Left ventricle myocardium inferior (tissue), 1 donor: ENCODE measurements around the gene NR3C2. TPM values are rescaled to one million over a fixed set of nuclear protein-coding genes. Genes with fewer than 3 reads are reported as not detected.
"Not testable (repeated sequence)": the region's sequence is repeated elsewhere in the genome, so short reads cannot be mapped to it uniquely, and the experiment has no call there.

Experiments
- DNase-seq: peaks from one replicate; pipeline ENCODE4 v3.0.0-alpha.2; 2020
- H3K27ac ChIP-seq: fragments of 200-600 bp; replicated peaks from 2 replicates; pipeline ENCODE4 v1.8.0; 2021
- H3K27me3 ChIP-seq: fragments of 200-600 bp; 2 replicates; pipeline ENCODE4 v1.8.0; 2021; ENCODE audit warnings: low read depth
- H3K36me3 ChIP-seq: fragments of 200-600 bp; 2 replicates; pipeline ENCODE4 v1.8.0; 2021
- H3K4me1 ChIP-seq: fragments of 200-600 bp; 2 replicates; pipeline ENCODE4 v1.8.0; 2021
- H3K4me3 ChIP-seq: fragments of 200-600 bp; 2 replicates; pipeline ENCODE4 v1.8.0; 2021; ENCODE audit warnings: mild to moderate bottlenecking, moderate library complexity
- H3K9me3 ChIP-seq: fragments of 200-600 bp; replicated peaks from 2 replicates; pipeline ENCODE4 v1.8.0; 2021
- intact Hi-C: fragments of 100-400 bp; cut with micrococcal nuclease; formaldehyde crosslinking; loops from one replicate; pipeline ENCODE4 v1.11.0; 2022
- total RNA-seq: library from RNA; stranded (reverse); fragmentation: NEBNext Ultra II Directional; extraction: Animal tissue kit (Norgen Biotek cat#: 25700); gene quantifications from one replicate; pipeline ENCODE4 v1.2.1, GENCODE V29; 2021
- TF ChIP-seq, protein P1 (sequence below): fragments of 200-600 bp; IDR thresholded peaks from 2 replicates; pipeline ENCODE4 v1.8.0; 2021; ENCODE audit warnings: antibody characterized with exemption, mild to moderate bottlenecking, borderline replicate concordance
- donor health status: DM: no; HTN: yes; CAD: no; lungs with severe emphysema.

NR3C2 gene
- total RNA-seq, 1 donor from 2014 or later: 23.9 TPM

DNA sequence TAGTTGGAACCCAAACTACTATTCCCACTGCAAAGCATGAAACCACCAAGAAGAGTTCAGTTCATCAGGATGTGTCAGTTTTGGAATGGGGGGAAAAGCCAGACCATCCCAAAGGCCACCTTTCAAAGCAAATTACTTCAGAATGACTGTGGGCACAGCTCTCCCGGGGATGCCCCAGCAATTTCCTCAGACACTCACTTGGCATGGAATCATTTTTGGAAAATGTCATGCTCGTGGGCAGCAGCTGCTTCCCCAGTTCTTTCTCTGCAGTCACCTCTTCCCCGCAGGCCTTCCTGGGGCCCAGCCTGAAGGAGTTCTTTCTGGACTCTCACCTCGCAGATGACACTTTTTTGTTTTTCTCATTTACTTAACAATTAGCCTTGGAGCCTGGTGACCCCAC is 350.3 kb downstream of the NR3C2 start:
- Histone ChIP-seq H3K9me3 (peaks cover 3% of the 10 kb centered on the region), H3K4me3 (no peak overlapping the region), H3K27me3 (no peaks in the 10 kb centered on the region), H3K4me1 (peaks cover 49% of the 10 kb centered on the region), H3K36me3 (peaks cover 3% of the 10 kb centered on the region), H3K27ac (peak overlapping the region; percentile 8)
- DNase-seq: no peak
- TF ChIP-seq, protein P1, sequence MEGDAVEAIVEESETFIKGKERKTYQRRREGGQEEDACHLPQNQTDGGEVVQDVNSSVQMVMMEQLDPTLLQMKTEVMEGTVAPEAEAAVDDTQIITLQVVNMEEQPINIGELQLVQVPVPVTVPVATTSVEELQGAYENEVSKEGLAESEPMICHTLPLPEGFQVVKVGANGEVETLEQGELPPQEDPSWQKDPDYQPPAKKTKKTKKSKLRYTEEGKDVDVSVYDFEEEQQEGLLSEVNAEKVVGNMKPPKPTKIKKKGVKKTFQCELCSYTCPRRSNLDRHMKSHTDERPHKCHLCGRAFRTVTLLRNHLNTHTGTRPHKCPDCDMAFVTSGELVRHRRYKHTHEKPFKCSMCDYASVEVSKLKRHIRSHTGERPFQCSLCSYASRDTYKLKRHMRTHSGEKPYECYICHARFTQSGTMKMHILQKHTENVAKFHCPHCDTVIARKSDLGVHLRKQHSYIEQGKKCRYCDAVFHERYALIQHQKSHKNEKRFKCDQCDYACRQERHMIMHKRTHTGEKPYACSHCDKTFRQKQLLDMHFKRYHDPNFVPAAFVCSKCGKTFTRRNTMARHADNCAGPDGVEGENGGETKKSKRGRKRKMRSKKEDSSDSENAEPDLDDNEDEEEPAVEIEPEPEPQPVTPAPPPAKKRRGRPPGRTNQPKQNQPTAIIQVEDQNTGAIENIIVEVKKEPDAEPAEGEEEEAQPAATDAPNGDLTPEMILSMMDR: no peak
- intact Hi-C loops: no loop called here

DNA sequence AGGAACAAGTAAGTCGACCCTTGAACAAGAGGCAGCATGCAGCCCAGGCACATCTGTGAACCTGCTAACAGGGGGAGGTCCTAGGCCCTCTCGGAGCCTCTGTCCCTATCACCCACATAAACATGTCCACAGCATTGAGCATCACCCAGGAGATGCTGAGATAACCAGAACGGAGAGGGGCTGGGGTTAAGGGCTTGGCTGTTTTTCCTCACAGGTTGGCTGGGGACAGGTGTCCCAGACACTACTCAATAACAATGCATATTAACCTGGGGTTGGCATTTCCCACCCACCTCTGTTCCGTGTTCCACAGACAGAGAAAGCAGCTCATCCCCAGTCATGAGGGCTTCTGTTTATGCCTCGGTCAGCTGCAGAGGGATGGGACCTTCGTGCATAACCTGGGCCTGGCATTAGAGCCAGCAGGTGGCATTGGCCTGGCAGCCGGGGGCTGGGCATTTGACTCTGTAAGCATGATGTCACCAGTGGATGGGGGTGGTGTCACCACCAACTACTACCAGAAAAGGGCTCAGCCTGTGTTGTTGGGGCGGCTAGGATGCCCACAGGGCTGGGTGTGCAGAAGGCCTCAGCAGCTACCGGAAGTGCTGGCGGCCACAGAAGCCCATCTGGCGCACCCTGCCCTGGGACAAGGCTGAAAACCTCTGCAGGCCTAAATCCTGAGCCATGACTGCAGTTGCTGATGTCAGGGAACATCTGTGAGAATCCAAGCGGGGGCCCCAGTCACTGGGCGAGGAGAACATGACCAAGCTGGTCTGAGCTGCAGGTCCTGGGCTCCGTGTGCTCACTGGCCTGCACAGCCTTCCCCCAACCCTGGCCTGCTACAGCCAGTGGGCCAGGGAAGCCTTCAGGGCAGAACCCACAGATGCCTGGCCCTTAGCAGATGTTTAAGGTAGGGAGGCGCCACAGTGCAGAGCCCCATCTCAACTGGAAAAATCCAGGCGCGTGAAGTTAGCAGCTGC is 351.4 kb downstream of the NR3C2 start:
- Histone ChIP-seq H3K9me3 (peaks cover 10% of the 10 kb centered on the region), H3K27ac (no peak overlapping the region), H3K4me1 (peaks cover 49% of the 10 kb centered on the region), H3K27me3 (no peaks in the 10 kb centered on the region), H3K4me3 (no peak overlapping the region), H3K36me3 (peaks cover 3% of the 10 kb centered on the region)
- intact Hi-C loops: no loop called here
- TF ChIP-seq, protein P1: no peak
- DNase-seq: no peak

DNA sequence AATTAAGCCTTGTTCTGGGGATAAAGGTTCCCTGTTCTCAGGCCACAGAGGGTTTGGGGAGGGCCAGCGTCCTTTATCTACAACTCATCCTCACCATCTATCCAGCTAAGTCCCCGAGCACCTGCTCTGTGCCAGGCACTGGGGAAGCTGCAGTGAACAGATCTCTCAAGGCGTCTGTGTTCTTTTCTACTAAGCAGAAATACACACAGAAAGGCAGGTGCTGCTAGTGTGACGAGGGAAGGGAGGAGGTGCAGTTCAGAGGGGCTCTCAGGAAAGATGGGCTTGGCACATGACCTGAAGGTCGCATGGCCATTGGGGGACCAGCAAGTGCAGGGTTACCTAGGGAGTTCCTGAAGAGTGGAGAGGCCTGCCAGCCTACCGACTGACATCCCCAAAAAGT is 352.2 kb downstream of the NR3C2 start:
- DNase-seq: no peak
- TF ChIP-seq, protein P1: no peak
- Histone ChIP-seq H3K4me3 (no peak overlapping the region), H3K27ac (no peak overlapping the region), H3K27me3 (no peaks in the 10 kb centered on the region), H3K36me3 (peaks cover 3% of the 10 kb centered on the region), H3K9me3 (peaks cover 10% of the 10 kb centered on the region), H3K4me1 (peaks cover 43% of the 10 kb centered on the region)
- intact Hi-C loops: no loop called here

DNA sequence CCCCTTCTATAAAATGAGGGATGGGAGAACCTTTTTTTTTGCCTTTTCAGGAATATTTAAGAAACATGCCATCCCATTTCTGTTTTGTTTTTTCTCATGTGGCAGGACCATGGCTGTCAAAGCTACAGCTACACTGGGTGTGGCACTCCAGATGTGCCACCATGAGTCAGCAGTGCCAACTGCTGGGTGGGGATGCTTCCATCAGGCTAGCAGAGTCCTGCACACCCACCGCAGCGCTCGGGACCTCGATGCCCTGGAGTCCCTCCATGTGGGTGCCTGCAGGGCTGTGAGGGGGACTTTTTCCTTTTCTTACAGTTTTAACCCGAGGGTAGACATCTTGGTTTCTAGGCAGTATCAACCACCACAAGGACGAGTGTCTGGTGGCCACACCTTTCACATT is 352.6 kb downstream of the NR3C2 start:
- no peak for DNase-seq
- Histone ChIP-seq H3K4me1 (peaks cover 39% of the 10 kb centered on the region), H3K27ac (no peak overlapping the region), H3K27me3 (no peaks in the 10 kb centered on the region), H3K9me3 (peaks cover 10% of the 10 kb centered on the region), H3K36me3 (peaks cover 3% of the 10 kb centered on the region), H3K4me3 (no peak overlapping the region)
- intact Hi-C loops: no loop called here
- TF ChIP-seq, protein P1: no peak

DNA sequence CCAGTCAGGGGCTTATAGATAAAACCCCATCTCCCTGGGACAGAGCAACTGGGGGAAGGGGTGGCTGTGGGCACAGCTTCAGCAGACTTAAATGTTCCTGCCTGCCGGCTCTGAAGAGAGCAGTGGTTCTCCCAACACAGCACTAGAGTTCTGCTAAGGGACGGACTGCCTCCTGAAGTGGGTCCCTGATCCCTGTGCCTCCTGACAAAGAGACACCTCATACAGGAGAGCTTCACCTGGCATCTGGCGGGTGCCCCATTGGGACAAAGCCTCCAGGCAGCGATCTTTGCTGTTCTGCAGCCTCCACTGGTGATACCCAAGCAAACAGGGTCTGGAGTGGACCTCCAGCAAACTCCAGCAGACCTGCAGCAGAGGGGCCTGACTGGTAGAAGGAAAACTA is 359.1 kb downstream of the NR3C2 start:
- H3K27ac ChIP-seq, intact Hi-C loops, DNase-seq, H3K27me3 ChIP-seq, H3K4me3 ChIP-seq: not testable (repeated sequence)
- H3K4me1 ChIP-seq: peaks cover 20% of the 10 kb centered on the region
- peaks cover 10% of the 10 kb centered on the region for H3K9me3 ChIP-seq
- peaks cover 37% of the 10 kb centered on the region for H3K36me3 ChIP-seq

DNA sequence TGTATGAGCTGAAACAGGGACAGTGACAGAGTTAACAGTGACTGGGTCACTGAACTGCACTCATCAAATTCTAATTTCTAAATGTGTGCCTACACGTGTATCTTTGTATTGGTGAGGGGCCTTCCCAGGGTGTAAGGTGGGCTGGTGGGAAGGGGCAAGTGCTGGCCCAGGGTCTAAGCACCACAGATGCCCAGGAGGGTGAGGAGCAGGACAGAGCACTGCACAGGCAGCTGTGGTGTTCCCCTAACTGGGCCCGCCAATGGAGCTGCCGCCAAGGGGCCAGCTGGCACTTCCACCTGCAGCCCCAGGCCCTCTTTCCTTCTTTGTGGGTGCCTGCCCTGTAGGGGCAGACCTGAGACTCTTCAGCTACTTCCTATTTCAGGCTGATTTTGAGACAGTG is 360.5 kb downstream of the NR3C2 start:
- H3K9me3 ChIP-seq: peaks cover 10% of the 10 kb centered on the region
- no peak for DNase-seq
- intact Hi-C loops: no loop called here
- H3K4me3 ChIP-seq: no peak overlapping the region
- TF ChIP-seq, protein P1: no peak
- H3K27ac ChIP-seq: no peak overlapping the region
- peaks cover 29% of the 10 kb centered on the region for H3K4me1 ChIP-seq
- peaks cover 49% of the 10 kb centered on the region for H3K36me3 ChIP-seq
- H3K27me3 ChIP-seq: no peaks in the 10 kb centered on the region
